Stimulated activated CD4-positive, alpha-beta T cell treated with anti-CD3 and anti-CD28 coated beads, Interleukin-1b, Interleukin-23, amount 100 ng/mL, for 24 hours (primary cell): ENCODE measurements around the gene RASSF4.
"Not testable (repeated sequence)": the region's sequence is repeated elsewhere in the genome, so short reads cannot be mapped to it uniquely, and the experiment has no call there.

ENCODE experiments used
- DNase-seq, 4 experiments: peaks; one replicate each; pipeline ENCODE4 v3.0.0-alpha.2; 2020; ENCODE audit warnings: low read depth in 4 of 4, low spot score in 1 of 4

Gene RASSF4

GRCh38 chr10:45001381-45002148, 42.0 kb downstream of the RASSF4 start:
- peak in 3 of 4 experiments; percentile 6 to 22 (median 14) for DNase-seq

GRCh38 chr10:45003432-45004000, 43.9 kb downstream of the RASSF4 start:
- DNase-seq, result no peak

DNA sequence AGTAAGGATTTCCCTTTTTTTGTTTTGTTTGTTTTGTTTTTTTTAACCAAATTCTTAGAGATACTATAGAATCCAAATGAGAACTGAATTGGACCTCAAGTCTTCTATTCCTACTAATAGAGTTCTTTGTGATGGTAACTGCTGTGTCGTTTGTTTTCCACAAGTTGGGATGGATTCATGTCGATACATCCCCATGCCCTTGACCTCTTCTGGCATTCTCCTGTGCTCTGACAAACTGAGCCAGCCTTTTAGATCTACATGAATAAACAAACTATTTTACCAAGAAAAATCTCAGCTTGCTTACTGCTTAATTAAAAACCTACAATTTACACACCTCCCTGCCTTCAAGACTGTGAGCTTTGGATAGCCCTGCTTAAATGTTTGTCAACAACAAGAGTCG, 45.1 kb downstream of the RASSF4 start:
- no peak for DNase-seq

DNA sequence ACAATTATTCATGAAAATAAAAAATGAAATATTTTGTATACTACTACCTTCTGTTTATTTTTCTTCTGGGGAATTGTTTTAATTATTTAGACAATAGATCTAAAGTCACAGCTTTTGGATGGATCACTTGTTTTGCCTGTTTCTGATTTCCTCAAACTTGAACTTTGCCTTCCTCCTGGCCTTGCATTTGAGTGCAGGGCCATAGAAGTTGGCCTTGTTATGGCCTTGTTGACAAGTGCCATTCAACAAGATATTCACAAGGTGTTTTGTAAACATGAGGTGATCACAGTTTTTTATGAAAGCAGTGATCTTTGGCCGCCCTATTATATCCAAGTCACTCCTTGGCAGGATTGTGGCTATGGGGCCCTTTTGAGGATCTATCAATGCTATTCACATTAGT, 45.7 kb downstream of the RASSF4 start:
- DNase-seq, result no peak

GRCh38 chr10:45006276-45007030, 46.9 kb downstream of the RASSF4 start:
- no peak for DNase-seq

DNA sequence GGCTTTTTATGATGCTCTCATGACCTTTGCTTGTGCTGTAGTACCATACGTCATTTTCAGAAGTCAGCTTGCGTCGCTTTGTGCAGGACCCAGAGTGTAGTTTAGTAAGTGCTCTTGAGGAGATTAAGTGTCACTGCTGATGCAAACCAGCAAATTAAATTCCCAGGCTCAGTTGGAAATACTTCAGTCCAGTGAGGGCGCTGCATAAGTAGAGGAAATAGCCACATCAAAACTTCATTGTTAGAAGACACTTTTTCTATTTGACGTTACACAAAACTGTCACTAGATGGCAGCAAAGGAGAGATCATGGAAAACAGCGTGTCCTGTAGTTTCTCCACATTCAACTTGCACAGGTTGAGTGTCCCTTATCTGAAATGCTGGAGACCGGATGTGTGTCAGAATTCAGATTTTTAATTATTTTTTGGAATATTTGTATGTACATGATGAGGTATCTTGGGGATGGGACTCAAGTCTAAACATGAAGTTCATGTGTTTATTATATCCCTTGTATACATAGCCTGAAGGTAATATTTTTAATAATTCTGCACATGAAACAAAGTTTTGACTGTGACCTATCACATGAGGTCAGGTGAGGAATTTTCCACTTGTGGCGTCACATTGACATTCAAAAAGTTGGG, 49.0 kb downstream of the RASSF4 start:
- no peak for DNase-seq

GRCh38 chr10:45014557-45014956, 55.0 kb downstream of the RASSF4 start:
- DNase-seq, result not testable (repeated sequence)

DNA sequence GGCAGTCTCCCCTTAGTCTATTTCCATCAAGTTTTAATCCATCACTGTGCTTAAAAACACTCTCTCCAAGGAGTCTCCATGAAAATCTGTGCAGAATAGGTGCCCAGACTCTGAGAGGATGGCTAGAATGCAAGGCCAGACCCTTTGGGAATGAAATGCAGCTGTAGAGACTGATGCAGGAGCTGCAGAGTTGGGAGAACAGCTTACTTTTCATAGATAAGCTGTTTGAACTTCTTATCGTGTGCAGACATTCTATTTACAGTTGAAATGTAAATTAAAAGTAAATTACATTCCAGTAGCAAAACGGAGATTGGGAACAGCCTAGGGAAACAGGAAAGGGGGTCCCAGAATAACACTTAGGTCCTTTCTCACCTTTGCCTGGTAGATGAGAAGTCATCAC, 56.0 kb downstream of the RASSF4 start:
- no peak for DNase-seq

DNA sequence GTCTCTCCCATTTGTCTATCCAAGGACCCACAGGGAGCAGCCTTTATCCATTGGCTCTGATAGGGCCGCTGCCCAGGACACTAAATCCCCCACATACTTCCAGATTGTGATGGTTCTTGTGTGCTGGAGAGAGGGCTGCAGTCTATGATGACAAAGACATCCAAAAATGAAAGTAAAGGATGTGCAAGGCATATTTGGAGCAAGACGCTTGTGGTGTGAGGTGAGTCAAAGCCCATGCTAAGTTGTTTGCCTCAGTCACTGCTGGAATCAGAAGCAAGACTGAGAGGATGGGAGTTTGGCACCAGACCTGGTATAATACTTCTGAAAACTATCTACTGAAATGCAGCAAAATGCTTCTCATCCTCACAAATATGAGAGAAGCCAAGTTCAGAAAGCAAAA, 63.8 kb downstream of the RASSF4 start:
- DNase-seq, result no peak

DNA sequence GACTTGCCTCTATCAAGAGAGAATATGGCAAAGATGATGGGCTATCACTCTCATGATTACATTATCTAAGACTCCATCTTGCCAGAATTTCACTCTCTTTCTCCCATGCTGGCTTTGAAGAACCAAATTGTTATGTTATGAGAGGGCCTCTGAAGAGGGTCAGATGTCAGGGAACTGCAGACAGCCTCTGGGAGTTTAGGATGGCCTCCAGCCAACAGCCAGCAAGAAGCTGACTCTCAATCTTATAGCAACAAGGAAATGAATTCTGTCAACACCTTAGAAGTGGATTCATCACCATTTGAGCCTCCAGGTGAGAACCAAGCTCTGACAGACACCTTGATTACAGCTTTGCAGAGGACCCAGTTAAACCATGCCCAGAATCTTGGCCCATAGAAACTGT, 74.7 kb downstream of the RASSF4 start:
- DNase-seq, result no peak

DNA sequence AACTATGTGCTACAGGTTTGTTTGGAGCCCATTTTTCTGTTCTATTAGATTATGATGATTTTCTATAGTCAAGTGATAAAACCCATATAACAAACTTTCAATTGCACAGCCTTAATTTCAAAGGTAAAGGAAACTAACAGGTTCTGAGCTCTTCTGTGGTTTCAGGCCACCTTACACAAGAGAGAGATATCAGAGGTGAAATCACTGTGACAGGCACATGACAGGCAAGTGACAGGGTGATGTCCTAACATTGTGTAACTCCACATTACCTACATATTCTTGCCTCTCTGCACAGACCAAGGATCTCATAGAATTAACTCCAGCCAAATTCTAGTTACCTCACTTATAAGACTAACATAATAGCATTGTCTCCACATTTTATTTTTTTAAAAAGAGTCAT, 76.1 kb downstream of the RASSF4 start:
- DNase-seq, result no peak

GRCh38 chr10:45040921-45041542, 81.4 kb downstream of the RASSF4 start:
- no peak for DNase-seq

- no peak for DNase-seq
These were observed 84.7 kb downstream of the RASSF4 start for GRCh38 chr10:45044290-45044689.
